Psoas muscle (tissue), 8 donors: ENCODE data around the gene PMM1. TPM values are rescaled to one million over a fixed set of nuclear protein-coding genes. Genes with fewer than 3 reads are reported as not detected.

Source experiments
- ATAC-seq, 4 donors: fragments of 200-7000 bp; cut with Tn5 transposase; one replicate each; pipeline ENCODE4 v1.9.1; 2020; ENCODE audit warnings: moderate library complexity in 3 of 4, mild to moderate bottlenecking in 2 of 4
- DNase-seq, 2 donors: peaks; one replicate each; pipeline ENCODE4 v3.0.0-alpha.2; 2020
- H3K27ac ChIP-seq: fragments of 200-600 bp; one replicate; pipeline ENCODE4 v1.8.0; 2022
- H3K27me3 ChIP-seq, 3 donors: fragments of 200-600 bp in 1 of 3; one replicate each; pipeline versions ENCODE4 v1.6.1 to v1.8.0; 2013 to 2022; ENCODE audit warnings: low read length in 2 of 3, mild to moderate bottlenecking in 2 of 3, moderate library complexity in 1 of 3; ENCODE audit not compliant: insufficient read depth in 3 of 3
- H3K36me3 ChIP-seq, 2 donors: fragments of 200-600 bp in 1 of 2; one replicate each; pipeline versions ENCODE4 v1.6.1 to v1.8.0; 2013 to 2022; ENCODE audit warnings: low read depth in 1 of 2, mild to moderate bottlenecking in 1 of 2, moderate library complexity in 1 of 2; ENCODE audit not compliant: insufficient read depth in 1 of 2
- H3K4me1 ChIP-seq: fragments of 200-600 bp; one replicate; pipeline ENCODE4 v1.8.0; 2022
- H3K4me3 ChIP-seq: fragments of 200-600 bp; one replicate; pipeline ENCODE4 v1.8.0; 2022; ENCODE audit warnings: mild to moderate bottlenecking
- H3K9me3 ChIP-seq: fragments of 200-600 bp; one replicate; pipeline ENCODE4 v1.8.0; 2022
- CTCF ChIP-seq: fragments of 200-600 bp; IDR thresholded peaks from one replicate; pipeline ENCODE4 v1.8.0; 2022; ENCODE audit warnings: antibody characterized with exemption
- WGBS, 3 donors: extraction: QIAGEN DNeasy Blood & Tissue Kit; methylation state at CpG; one replicate each; pipeline versions ENCODE4 v1.1.6 to v1.1.7; 2013; 5-methylcytosine and 5-hydroxymethylcytosine counted together
- intact Hi-C, 2 donors: fragments of 100-400 bp; cut with DNase I; formaldehyde crosslinking; loops; one replicate each; pipeline versions ENCODE4 v1.11.0 to v1.14.2; 2022
- polyA plus RNA-seq, 3 donors: library from polyadenylated mRNA; stranded (reverse); fragments of 200-250 nt; gene quantifications; one replicate each; pipeline ENCODE4 v1.2.3, GENCODE V29; 2013
- total RNA-seq, 4 donors: library from RNA; stranded (reverse); fragmentation: NEBNext Ultra II Directional in 2 of 4; extraction: Animal tissue kit (Norgen Biotek cat#: 25700) in 2 of 4; gene quantifications; one replicate each; pipeline versions ENCODE4 v1.2.1 to v1.2.4, GENCODE V29; 2021 to 2023
- donor health status: healthy with polysubstance abuse.
- donor health status: DM: no; HTN: no; CAD: no; lungs with moderate emphysema.
- donor health status: Bipolar disorder and iron deficiency.
- donor health status: healthy.
- donor health status: DM: yes; HTN: yes; CAD: no.
- donor health status: DM: no; HTN: no; CAD: no.
- donor health status: DM: no; HTN: no; CAD: no.
- donor health status: DM: yes; HTN: yes; CAD: no.

PMM1 gene
- total and polyA plus RNA-seq, 7 donors: 7.3 to 14.5 (median 10.4) TPM

- Histone ChIP-seq H3K36me3 (no peaks in the 10 kb centered on the region), H3K4me3 (no peak overlapping the region), H3K9me3 (no peaks in the 10 kb centered on the region), H3K27ac (no peak overlapping the region), H3K4me1 (no peaks in the 10 kb centered on the region), H3K27me3 (no peaks in the 10 kb centered on the region)
- DNase-seq (no peak), ATAC-seq (no peak)
- WGBS, 3 donors: 48 to 64% (median 56%) methylated on average over 12 of the region's 12 CpGs
- intact Hi-C loops: no loop called here
- no peak for TF ChIP-seq CTCF
Measured at GRCh38 chr22:41550952-41551491, 38.6 kb downstream of the PMM1 start.

- DNase-seq (no peak), ATAC-seq (no peak)
- intact Hi-C loops: loop anchor here (5.0 kb wide), 1 partner anchor 38 kb away; the partner anchor contains the start of gene PMM1 (in 2 of the 2)
- Histone ChIP-seq H3K4me3 (no peak overlapping the region), H3K4me1 (peaks cover 4% of the 10 kb centered on the region), H3K27me3 (no peaks in the 10 kb centered on the region), H3K27ac (no peak overlapping the region), H3K9me3 (no peaks in the 10 kb centered on the region), H3K36me3 (no peaks in the 10 kb centered on the region)
- TF ChIP-seq CTCF: no peak
- WGBS, 3 donors: 86 to 94% (median 92%) methylated on average over 5 of the region's 5 CpGs
Measured at GRCh38 chr22:41548830-41549211, 40.8 kb downstream of the PMM1 start.

GRCh38 chr22:41544671-41545476 lies 44.8 kb downstream of the PMM1 start:
- ATAC-seq: no peak
- Histone ChIP-seq H3K4me1 (peaks cover 13% of the 10 kb centered on the region), H3K9me3 (no peaks in the 10 kb centered on the region), H3K4me3 (peak overlapping the region; percentile 88), H3K27me3 (no peaks in the 10 kb centered on the region), H3K36me3 (peaks cover 0 to 9% of the 10 kb centered on the region in 2 donors), H3K27ac (peak overlapping the region; percentile 36)
- WGBS, 3 donors: 20 to 26% (median 21%) methylated on average over 21 of the region's 21 CpGs
- intact Hi-C loops: loop anchor here (5.0 kb wide), 1 partner anchor 42 kb away; the partner anchor contains the start of gene PMM1 (in 2 of the 2)
- DNase-seq: no peak
- TF ChIP-seq CTCF: no peak

GRCh38 chr22:41543854-41544670 lies 45.6 kb downstream of the PMM1 start, which contains the start of gene POLR3H:
Gene POLR3H (minus strand): TSS chr22:41544470. CDS start chr22:41544101, 369 bp downstream.
- Histone ChIP-seq H3K4me3 (peak within 1 kb of the TSS; percentile 88), H3K27me3 (no peaks in the 10 kb centered on the region), H3K4me1 (peaks cover 13% of the 10 kb centered on the region), H3K27ac (peak within 1 kb of the TSS; percentile 80), H3K36me3 (peaks cover 0 to 15% of the 10 kb centered on the region in 2 donors), H3K9me3 (no peaks in the 10 kb centered on the region)
- WGBS, 3 donors: 0 to 1% (median 0%) methylated on average over 63 to 80 of the region's 80 CpGs
- intact Hi-C loops: no loop called here
- DNase-seq (peak; percentile 99), ATAC-seq (peak; percentile 95 to 100 (median 98))
- TF ChIP-seq CTCF: peak; percentile 51
